DMS53 treated with DMSO at 0.1 percent for 48 hours (cell line): ENCODE results near the gene FGF10.

Experiments
- DNase-seq: peaks from one replicate; lab custom pipeline; 2025; ENCODE audit not compliant: unreplicated experiment; lab: John Stamatoyannopoulos, UW

The FGF10 gene

GRCh38 chr5:44358421-44358820 is 30.8 kb downstream of the FGF10 start:
- no peak for DNase-seq

GRCh38 chr5:44356231-44356630 is 33.0 kb downstream of the FGF10 start:
- no peak for DNase-seq

DNA sequence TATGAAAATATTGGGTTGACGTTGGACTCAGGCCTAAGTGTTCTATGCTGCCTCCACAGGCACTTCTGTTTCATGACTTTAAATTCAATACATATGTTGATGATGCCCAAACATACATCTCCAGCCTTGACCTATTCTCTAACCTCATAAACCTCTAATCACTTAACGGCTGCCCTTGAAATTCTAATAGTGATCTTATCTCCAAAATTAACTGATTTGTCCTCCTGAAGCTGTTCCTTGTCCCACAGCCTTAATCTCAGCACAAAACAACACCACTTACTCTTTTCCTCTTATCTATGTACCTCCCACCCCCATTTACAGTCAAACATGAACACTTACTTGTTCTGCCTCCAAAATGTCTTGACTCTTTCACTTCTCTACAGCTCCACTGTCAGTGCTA is 43.3 kb downstream of the FGF10 start:
- DNase-seq = no peak

DNA sequence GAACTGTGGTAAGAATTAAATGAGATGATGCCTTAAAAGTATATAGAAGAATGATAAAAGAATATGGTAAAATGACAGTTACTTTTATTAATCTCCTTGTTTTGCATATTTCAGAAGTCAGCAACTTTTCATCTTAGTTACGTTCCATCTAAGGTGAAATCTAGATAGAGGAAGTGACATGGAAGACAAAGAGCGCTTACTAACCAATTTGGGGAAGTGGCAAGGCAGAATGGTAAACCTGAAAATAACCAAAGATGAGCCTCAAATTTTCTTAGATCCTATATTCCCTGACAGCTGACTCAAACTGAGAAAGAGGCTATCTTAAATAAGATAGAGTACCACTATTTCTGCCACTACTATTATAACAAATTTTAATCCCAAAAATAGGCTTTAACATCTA is 52.5 kb downstream of the FGF10 start:
- DNase-seq = no peak

DNA sequence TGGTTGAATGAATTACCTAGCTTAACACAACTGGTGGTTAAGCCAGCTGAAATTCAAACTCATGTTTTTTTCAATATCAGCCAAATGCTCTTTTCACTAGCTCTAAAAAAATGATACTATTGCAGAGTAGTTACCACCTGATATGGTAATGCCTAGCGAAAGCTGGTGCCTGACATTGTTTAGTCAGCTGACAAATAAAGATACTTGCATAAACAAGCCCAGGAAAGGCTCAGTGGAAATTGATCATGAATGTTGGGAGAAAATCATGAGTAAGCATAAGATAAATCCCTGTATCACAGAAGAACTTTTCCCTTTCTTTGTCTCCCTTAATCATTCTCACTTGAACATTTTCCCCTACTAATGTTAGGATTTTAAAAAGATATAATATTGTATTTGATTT is 54.6 kb downstream of the FGF10 start:
- DNase-seq = no peak

DNA sequence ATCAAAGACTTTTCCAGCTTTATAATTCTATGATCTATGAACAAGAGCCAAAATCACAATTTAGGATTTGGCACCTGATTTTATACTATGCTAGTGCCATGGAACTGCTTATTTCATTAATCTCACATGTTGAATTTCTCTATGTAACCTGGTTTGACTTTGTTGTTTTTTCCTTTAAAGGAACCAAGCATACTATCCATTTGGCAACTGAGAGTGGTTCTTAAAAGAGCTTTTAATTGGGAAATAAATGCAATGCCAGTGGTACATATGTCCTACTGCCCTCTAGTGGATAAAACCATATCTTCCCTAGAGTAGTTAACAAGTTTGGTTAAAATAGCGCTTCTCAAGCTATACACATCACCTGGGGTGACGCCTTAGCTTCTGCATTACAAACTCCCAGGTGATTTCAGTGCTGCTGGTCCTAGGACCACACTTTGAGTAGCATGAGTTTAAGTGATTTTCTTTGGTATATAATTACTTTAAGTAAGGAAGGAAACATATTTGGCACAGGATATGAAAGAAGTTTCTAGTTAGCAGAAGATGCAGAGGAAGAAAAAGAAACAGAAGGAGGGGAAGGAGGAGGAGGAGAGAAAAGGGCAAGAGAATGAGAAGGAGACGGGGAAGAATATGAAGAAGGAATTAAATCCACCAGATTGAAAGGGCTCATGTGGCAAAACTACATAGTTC is 56.8 kb downstream of the FGF10 start:
- DNase-seq = peak; percentile 39

- DNase-seq = no peak
Observed at GRCh38 chr5:44331471-44332050, 57.7 kb downstream of the FGF10 start.

DNA sequence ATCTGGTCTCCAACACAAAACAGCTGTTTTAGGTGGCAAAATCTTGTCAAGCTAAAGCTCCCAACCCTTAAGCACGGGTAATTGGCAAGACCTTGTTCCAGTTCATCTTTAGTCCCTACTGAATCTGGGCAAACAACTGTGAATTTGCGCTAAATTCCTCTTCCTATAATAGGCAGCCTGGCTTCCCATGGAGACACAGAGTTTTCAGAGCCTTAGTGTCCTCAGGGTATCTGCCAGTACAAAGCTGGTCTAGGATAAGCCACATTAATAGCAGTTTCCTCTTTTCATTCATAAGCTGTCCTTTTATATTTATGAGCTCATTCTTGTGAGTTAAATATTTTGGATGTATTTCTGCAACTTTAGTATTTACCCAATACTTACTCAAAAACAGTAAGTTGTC is 59.5 kb downstream of the FGF10 start:
- no peak for DNase-seq

DNA sequence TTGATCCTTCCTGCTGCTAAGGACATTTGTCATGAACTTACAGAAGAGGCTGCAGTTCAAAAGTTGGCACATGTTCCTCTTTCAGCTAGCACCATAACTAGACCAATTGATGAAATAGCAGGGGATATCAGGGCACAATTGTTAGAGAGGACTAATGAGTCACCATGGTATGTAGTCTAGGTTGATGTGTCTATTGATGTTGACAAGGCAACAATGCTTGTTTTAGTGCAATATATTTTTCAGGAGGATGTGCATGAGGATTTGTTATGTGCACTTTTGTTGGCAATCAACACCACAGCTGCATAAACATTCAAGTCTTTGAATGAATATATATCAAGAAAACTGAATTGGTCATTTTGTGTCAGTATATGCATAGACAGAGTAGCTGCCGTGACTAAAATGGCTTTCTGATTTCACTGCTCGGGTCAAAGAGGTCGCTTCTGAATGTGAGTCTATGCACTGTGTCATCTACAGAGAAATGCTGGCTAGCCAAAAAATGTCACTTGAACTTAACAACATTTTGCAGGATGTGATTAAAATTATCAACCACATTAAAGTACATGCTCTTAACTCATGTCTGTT is 68.0 kb downstream of the FGF10 start:
- DNase-seq = no peak

DNA sequence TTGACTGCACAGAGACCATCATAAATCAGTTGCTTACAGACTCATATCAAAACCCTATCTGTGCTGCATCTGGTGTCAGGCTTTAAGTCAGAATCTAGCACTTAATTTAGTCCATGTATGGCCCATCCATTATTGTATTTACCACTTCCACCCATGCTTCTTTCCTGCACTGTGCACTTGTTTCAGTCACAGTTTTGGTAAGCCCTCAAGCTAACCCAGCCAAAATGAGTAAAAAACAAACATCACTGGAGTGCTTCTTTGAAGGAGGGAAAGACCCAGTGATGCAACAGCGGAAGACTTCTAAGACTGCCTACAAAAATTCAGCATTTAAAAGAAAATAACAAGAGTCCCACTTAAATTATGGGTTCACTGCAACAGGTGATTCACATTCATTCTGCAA is 69.0 kb downstream of the FGF10 start:
- no peak for DNase-seq

- peak; percentile 6 for DNase-seq
Observed at GRCh38 chr5:44318883-44319282, 70.3 kb downstream of the FGF10 start.

- no peak for DNase-seq
Observed at GRCh38 chr5:44312374-44312773, 76.8 kb downstream of the FGF10 start.

DNA sequence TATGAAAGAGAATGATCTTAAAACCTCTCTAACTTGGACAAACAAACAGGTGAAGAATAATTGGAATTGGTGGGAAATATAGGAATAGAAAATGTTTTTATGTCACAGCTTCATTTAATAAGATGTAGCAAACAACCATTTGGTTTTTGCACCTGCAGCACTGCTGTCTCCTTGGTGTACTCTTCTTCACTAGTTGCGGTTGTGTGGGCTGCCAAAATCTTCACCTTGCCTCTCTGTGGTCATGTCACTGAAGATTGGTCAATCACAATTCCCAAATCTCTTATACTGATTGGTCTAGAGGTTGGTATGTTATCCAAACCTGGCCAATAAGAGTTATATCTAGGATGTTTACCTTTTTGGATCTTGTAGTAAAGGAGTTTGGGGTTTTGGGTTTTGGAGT is 88.7 kb downstream of the FGF10 start:
- DNase-seq = no peak

DNA sequence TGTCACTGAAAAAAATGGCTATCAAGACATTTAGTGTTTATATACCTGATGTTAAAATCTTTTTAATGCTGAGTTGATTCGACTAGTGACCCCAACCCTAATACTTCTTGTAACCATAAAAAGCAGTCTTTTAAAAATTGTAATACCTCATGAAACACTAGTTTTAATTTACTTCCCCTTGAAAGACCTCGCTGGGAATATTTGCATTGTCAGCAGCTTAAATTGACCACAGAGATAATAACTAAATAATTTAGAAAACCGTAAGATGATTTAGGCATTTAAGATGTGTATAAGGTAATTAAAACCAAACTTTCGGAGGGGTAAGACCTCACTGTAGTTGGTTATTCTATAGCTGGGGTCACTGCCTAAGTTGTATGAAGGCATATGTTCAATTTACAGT is 89.8 kb downstream of the FGF10 start:
- no peak for DNase-seq

DNA sequence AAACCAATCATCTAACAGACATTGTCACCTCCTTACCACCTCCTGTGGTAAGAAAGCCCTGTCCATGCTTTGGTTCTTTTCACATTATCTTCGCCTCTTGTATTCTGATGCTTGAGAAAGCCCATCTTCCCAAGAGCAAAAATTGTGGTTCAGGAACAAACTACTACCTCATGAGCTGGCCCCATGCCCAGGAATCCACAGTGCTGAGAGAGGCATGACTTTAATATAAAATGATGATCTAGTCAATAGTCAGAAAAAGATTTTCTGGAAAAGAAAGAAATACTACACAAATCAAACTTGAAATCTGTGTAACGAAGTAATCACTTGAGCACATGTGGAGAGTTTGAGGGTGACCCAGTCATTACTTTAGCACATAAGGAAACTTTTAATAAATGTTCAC is 94.7 kb downstream of the FGF10 start:
- no peak for DNase-seq

- no peak for DNase-seq
Observed at GRCh38 chr5:44292736-44293135, 96.5 kb downstream of the FGF10 start.

DNA sequence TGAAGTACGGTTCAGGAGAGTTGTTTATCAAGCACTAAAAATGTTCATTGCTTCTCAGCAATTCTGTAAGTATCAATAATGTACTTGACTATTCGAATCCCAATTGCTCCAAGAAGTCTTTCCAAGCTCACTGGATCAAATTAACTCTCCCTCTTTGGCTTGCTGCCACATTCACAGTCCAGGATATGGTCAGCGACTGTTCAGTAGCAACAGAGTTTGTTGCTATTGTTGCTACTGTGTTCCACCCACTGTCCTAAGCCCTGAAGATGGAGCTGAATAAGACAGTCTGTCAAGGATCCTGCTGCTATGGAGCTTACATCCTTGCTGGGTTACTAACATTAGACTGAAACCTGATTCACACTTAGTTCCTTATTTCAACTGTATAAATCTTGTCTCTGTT is 110.8 kb downstream of the FGF10 start:
- DNase-seq = no peak

- DNase-seq = no peak
Observed at GRCh38 chr5:44275908-44276307, 113.3 kb downstream of the FGF10 start.

DNA sequence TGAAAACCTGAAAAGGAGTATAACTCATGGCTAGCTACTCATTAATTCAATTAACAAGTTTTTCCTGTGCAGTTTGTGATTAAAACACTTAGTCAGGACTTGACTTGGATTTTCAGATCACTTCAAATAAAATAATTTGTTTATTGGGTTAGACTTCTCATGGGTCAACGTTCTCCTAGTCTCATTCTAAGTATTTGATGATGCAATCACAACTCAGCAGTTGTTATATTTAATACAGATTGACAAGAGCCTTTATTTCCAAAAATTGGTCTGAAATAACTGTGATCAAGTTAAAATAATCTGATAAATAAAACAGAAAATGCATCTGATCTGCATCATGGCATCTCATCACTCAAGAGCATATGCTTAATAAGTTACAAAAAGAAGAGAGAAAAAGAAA is 113.9 kb downstream of the FGF10 start:
- DNase-seq = no peak

- no peak for DNase-seq
Observed at GRCh38 chr5:44267909-44268308, 121.3 kb downstream of the FGF10 start.

DNA sequence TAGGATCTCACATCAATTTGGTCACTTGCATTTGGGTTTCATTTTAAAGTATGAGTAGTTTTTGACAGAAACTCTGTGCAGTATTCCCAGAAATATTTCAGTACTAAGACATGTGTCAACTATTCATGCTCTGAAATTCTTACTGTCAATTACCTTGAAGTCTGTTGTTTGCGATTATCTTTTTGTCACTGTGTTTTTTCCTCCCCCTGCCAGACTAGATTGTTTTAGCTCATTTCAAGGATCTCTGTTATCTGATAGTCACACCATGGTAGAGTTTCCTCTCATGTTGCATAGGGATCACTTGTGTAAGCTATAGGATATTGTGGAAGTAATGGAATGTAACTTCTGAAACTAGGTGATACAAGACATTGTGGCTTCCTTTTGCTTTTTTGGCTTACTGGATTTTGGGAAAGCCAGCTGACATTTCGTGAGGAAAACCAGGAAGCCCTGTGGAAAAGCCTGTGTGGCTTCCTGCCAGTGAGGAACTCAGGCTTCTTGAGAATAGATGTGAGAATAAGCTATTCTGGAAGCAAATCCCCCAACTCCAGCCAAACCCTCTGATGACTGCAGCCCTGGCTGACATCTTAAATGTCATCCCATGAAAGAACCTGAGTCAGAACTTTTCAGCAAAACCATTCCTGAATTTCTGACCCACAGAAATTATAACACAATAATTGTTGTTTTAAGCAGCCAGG is 122.2 kb downstream of the FGF10 start:
- no peak for DNase-seq

- no peak for DNase-seq
Observed at GRCh38 chr5:44265713-44266112, 123.5 kb downstream of the FGF10 start.
